ENCODE measurements around the gene TMEM269. TPM values are rescaled to one million over a fixed set of nuclear protein-coding genes. Genes with fewer than 3 reads are reported as not detected.

Gene TMEM269
- total and polyA plus RNA-seq, 10 of the 15 experiments (the other 5 are each of a cell fraction or from before 2014, with no cell fraction given) = 0.02 to 0.26 (median 0.06) TPM; not detected in 2

DNA sequence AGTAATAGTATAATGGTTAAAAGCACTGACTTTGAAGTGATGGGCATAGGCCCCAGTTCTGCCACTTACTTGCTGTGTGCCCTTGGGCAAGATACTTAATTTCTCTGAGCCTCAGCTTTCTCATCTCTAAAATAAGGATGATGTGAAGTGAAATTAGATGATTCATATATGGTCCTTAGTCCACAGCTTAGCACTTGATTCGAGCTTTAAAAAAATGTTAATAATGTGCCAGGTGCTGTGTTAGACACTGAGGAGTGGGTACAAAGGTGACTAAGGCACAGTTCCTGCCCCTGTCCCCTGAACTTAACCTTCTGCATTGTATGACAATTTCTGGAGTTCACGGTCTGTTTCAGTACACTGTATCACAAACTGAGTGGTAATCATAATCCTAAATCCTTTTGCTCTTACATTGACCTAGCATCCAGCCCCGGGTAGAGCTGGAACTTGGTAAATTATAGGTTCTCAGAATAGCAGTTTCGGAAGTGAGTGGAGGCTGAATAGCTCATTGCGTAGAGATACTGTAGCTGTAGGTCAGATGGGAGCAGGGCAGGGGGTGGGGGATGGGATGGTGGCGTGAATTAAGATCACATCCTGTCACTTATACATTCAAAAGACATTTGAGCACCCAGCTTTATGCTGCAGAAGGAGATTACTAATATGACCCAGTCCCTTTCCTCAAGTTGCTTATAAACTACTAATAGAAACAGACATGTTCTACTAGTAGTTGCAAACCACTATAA lies 63.1 kb downstream of the TMEM269 start:
- FAIRE-seq (no peak), ATAC-seq (no peak), DNase-seq (ENCODE audit: low read depth, low spot score) (no peak)
- Histone ChIP-seq H3K4me1 (ENCODE audit: control insufficient read depth, insufficient read depth, low read length) (peaks cover 6% of the 10 kb centered on the region; the same call in 1 of the 2 replicates), H3K27me3 (replicated peaks in 1 of 2; ENCODE audit: control insufficient read depth in 2 of 2, insufficient read depth in 2 of 2, low read length in 1 of 2) (no peaks in the 10 kb centered on the region), H3K36me3 (ENCODE audit: control insufficient read depth in 2 of 2, insufficient read depth in 2 of 2, low read length in 1 of 2) (peaks cover 8 to 10% of the 10 kb centered on the region in 2 experiments; a peak in 3 of 4 replicates), H3K9ac (ENCODE audit: control insufficient read depth, insufficient read depth, low read length) (peak overlapping the region; percentile 88), H3K79me2 (ENCODE audit: control insufficient read depth, insufficient read depth, low read length) (peaks cover 30% of the 10 kb centered on the region), H4K20me1 (ENCODE audit: control insufficient read depth, insufficient read depth) (no peaks in the 10 kb centered on the region), H3K4me3 (peak overlapping the region; percentile 97), H3K27ac (ENCODE audit: control insufficient read depth, insufficient read depth) (peak overlapping the region; percentile 78), H3K4me2 (ENCODE audit: control insufficient read depth, insufficient read depth) (peak overlapping the region; percentile 97), H3K9me3 (replicated peaks; ENCODE audit: control insufficient read depth, insufficient read depth, low read length) (no peaks in the 10 kb centered on the region; the same call in 1 of the 3 replicates), H2AFZ (ENCODE audit: control insufficient read depth, low read depth, low read length) (no peak overlapping the region)
- no TSS peak for BruUV-seq (replicated peaks)
- in situ Hi-C loops (cut with MboI) = no loop called here
- ChIA-PET RAD21 (ENCODE audit: unreplicated experiment) (interaction anchor here (0.6 to 3.5 kb wide), 12 partner anchors 10 to 226 kb away, joined by 3 to 18 read pairs (median 5); partner anchors contain the start of genes C1orf50, ERMAP, P3H1 and SVBP), CTCF (interaction anchor here (0.8 to 3.4 kb wide), 13 partner anchors 9 to 226 kb away, joined by 3 to 21 read pairs (median 5); partner anchors contain the start of genes C1orf50, P3H1 and SVBP), SMC1A (ENCODE audit: uncharacterized antibody, unreplicated experiment) (interaction anchor here (0.9 to 3.8 kb wide), 12 partner anchors 8 to 226 kb away, joined by 3 to 27 read pairs (median 4); partner anchors contain the start of genes ERMAP and SVBP), POLR2A (interaction anchor here (1.0 to 4.8 kb wide), 7 partner anchors 9 to 165 kb away, joined by 3 to 53 read pairs (median 5); partner anchors contain the start of genes C1orf50, P3H1 and YBX1)
- 1% methylated on average over 6 of the region's 6 CpGs for WGBS (ENCODE audit: insufficient coverage, insufficient replicate concordance, low lambda C conversion rate, missing lambda C conversion rate)
- no peak for TF ChIP-seq CHD2 (IDR thresholded peaks at IDR 0.05; ENCODE audit: borderline replicate concordance, low read depth, low read length)
- TF ChIP-seq TCF3 (IDR thresholded peaks at IDR 0.05; ENCODE audit: borderline replicate concordance, insufficient read depth, low read depth, low read length) = no peak
- TF ChIP-seq NFYB (IDR thresholded peaks at IDR 0.05; ENCODE audit: insufficient read depth, low read depth, low read length) = no peak
- TF ChIP-seq RCOR1 (conservative IDR thresholded peaks at IDR 0.05; ENCODE audit: low read depth, low read length) = no peak
- TF ChIP-seq CBX3 (IDR thresholded peaks at IDR 0.05; ENCODE audit: borderline replicate concordance, low read depth) = no peak
- TF ChIP-seq MXI1 (IDR thresholded peaks at IDR 0.05; ENCODE audit: low read depth, low read length) = no peak
- TF ChIP-seq ESRRA (IDR thresholded peaks at IDR 0.05; ENCODE audit: low read length) = no peak
- TF ChIP-seq NFIC (IDR thresholded peaks at IDR 0.05; ENCODE audit: low read depth, low read length) = peak; percentile 24; the same call in 1 of the 2 replicates
- TF ChIP-seq BHLHE40 (IDR thresholded peaks at IDR 0.05; ENCODE audit: borderline replicate concordance in 1 of 2, low read depth in 2 of 2, low read length in 1 of 2) = no peak
- TF ChIP-seq, protein P1, sequence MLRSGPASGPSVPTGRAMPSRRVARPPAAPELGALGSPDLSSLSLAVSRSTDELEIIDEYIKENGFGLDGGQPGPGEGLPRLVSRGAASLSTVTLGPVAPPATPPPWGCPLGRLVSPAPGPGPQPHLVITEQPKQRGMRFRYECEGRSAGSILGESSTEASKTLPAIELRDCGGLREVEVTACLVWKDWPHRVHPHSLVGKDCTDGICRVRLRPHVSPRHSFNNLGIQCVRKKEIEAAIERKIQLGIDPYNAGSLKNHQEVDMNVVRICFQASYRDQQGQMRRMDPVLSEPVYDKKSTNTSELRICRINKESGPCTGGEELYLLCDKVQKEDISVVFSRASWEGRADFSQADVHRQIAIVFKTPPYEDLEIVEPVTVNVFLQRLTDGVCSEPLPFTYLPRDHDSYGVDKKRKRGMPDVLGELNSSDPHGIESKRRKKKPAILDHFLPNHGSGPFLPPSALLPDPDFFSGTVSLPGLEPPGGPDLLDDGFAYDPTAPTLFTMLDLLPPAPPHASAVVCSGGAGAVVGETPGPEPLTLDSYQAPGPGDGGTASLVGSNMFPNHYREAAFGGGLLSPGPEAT (IDR thresholded peaks at IDR 0.05; ENCODE audit: low read depth) = no peak
- TF ChIP-seq JUNB (IDR thresholded peaks at IDR 0.05) = peak; percentile 68
- TF ChIP-seq CREB1 (IDR thresholded peaks at IDR 0.05; ENCODE audit: low read depth) = 0 out of 2 replicates have a peak, but pooled peaks have one; percentile 25
- TF ChIP-seq HCFC1 (IDR thresholded peaks at IDR 0.05; ENCODE audit: low read length) = no peak
- intact Hi-C loops (cut with micrococcal nuclease; ENCODE audit: unreplicated experiment) = loop anchor here (5.0 kb wide), 1 partner anchor 81 kb away; the partner anchor contains the start of genes C1orf50 and P3H1

Measured in GM12878 (cell line).